GM18520 (cell line): ENCODE data around the gene ZNF133.
"Not testable (repeated sequence)": the region's sequence is repeated elsewhere in the genome, so short reads cannot be mapped to it uniquely, and the experiment has no call there.

Experiments
- ATAC-seq: cut with Tn5 transposase; IDR thresholded peaks from one replicate; pipeline ENCODE4 v1.9.1; 2021; ENCODE audit not compliant: unreplicated experiment

Gene ZNF133

GRCh38 chr20:18284805-18285533 lies 3.4 kb upstream of the ZNF133 start:
- no peak for ATAC-seq

GRCh38 chr20:18287546-18287914 lies 797 bp upstream of the ZNF133 start:
- ATAC-seq, result no peak

GRCh38 chr20:18288749-18289267 lies 481 bp downstream of the ZNF133 start:
- no peak for ATAC-seq

GRCh38 chr20:18289306-18289705 lies 979 bp downstream of the ZNF133 start:
- no peak for ATAC-seq

GRCh38 chr20:18299364-18299763 lies 11.0 kb downstream of the ZNF133 start:
- ATAC-seq, result no peak

GRCh38 chr20:18304618-18305017 lies 16.3 kb downstream of the ZNF133 start:
- ATAC-seq, result no peak

- no peak for ATAC-seq
Observed at GRCh38 chr20:18307301-18307700, 19.0 kb downstream of the ZNF133 start.

- no peak for ATAC-seq
Observed at GRCh38 chr20:18310051-18310450, 21.7 kb downstream of the ZNF133 start.

GRCh38 chr20:18310592-18310991 lies 22.3 kb downstream of the ZNF133 start:
- ATAC-seq, result no peak

- no peak for ATAC-seq
Observed at GRCh38 chr20:18312723-18313122, 24.4 kb downstream of the ZNF133 start.

- no peak for ATAC-seq
Observed at GRCh38 chr20:18313411-18313810, 25.1 kb downstream of the ZNF133 start.

GRCh38 chr20:18314786-18315406 lies 26.6 kb downstream of the ZNF133 start:
- ATAC-seq, result no peak

- ATAC-seq, result no peak
Observed at GRCh38 chr20:18316166-18316565, 27.8 kb downstream of the ZNF133 start.

GRCh38 chr20:18321316-18321715 lies 33.0 kb downstream of the ZNF133 start:
- no peak for ATAC-seq

- ATAC-seq, result no peak
Observed at GRCh38 chr20:18321976-18322950, 33.9 kb downstream of the ZNF133 start.

- ATAC-seq, result no peak
Observed at GRCh38 chr20:18323705-18324104, 35.4 kb downstream of the ZNF133 start.

- ATAC-seq, result no peak
Observed at GRCh38 chr20:18324596-18325089, 36.3 kb downstream of the ZNF133 start.

GRCh38 chr20:18326990-18327389 lies 38.7 kb downstream of the ZNF133 start:
- ATAC-seq, result no peak

- no peak for ATAC-seq
Observed at GRCh38 chr20:18331694-18332093, 43.4 kb downstream of the ZNF133 start.

GRCh38 chr20:18349749-18350148 lies 61.4 kb downstream of the ZNF133 start:
- ATAC-seq, result not testable (repeated sequence)

- no peak for ATAC-seq
Observed at GRCh38 chr20:18359854-18360253, 71.5 kb downstream of the ZNF133 start.
